Measurements from ENCODE around the gene MIPEP. TPM values are rescaled to one million over a fixed set of nuclear protein-coding genes. Genes with fewer than 3 reads are reported as not detected.

The MIPEP gene
- total and polyA plus RNA-seq, 10 of the 15 experiments (the other 5 are each of a cell fraction or from before 2014, with no cell fraction given) = 15.6 to 56.2 (median 29.8) TPM

- TF ChIP-seq SRF (IDR thresholded peaks at IDR 0.05; ENCODE audit: low read depth in 2 of 2, low read length in 2 of 2) (no peak), ZNF24 (IDR thresholded peaks at IDR 0.05) (0 out of 2 replicates have a peak, but pooled peaks have one; percentile 43), ZZZ3 (IDR thresholded peaks at IDR 0.05; ENCODE audit: control insufficient read depth, insufficient read length, low read depth) (no peak), PAX8 (IDR thresholded peaks at IDR 0.05) (no peak), CEBPB (IDR thresholded peaks at IDR 0.05; ENCODE audit: borderline replicate concordance in 1 of 2, low read depth in 2 of 2, low read length in 2 of 2) (0 out of 4 replicates have a peak, but pooled peaks of 1 of the 2 experiments have one; percentile 14), HDAC6 (IDR thresholded peaks at IDR 0.05; ENCODE audit: unreplicated experiment) (no peak), TAF1 (IDR thresholded peaks at IDR 0.05; ENCODE audit: borderline replicate concordance, low read depth, low read length) (no peak), NBN (IDR thresholded peaks at IDR 0.05) (peak; percentile 21; the same call in 1 of the 2 replicates), PML (IDR thresholded peaks at IDR 0.05; ENCODE audit: low read length) (no peak), MEF2B (IDR thresholded peaks at IDR 0.05; ENCODE audit: partially characterized antibody, poor library complexity, severe bottlenecking) (peak; percentile 20), SPI1 (IDR thresholded peaks at IDR 0.05; ENCODE audit: borderline replicate concordance, insufficient read depth, low read depth, low read length) (peak; percentile 94), RAD21 (IDR thresholded peaks at IDR 0.05; ENCODE audit: insufficient read depth, low read depth, low read length) (no peak), WRNIP1 (IDR thresholded peaks at IDR 0.05; ENCODE audit: borderline replicate concordance, low read depth, low read length) (no peak), ZNF274 (IDR thresholded peaks at IDR 0.05; ENCODE audit: insufficient read depth, insufficient read length) (no peak), JUNB (IDR thresholded peaks at IDR 0.05) (peak; percentile 56; the same call in 1 of the 2 replicates), CHD2 (IDR thresholded peaks at IDR 0.05; ENCODE audit: borderline replicate concordance, low read depth, low read length) (peak; percentile 37; the same call in 1 of the 2 replicates), CHD1 (IDR thresholded peaks at IDR 0.05; ENCODE audit: low read depth, low read length) (no peak), CUX1 (IDR thresholded peaks at IDR 0.05; ENCODE audit: insufficient replicate concordance, low read depth, low read length) (peak; percentile 37), IRF4 (IDR thresholded peaks at IDR 0.05; ENCODE audit: low read depth, low read length) (peak; percentile 90), MXI1 (IDR thresholded peaks at IDR 0.05; ENCODE audit: low read depth, low read length) (peak; percentile 48; the same call in 1 of the 2 replicates), BACH1 (IDR thresholded peaks at IDR 0.05; ENCODE audit: borderline replicate concordance) (peak; percentile 28; the same call in 1 of the 2 replicates), BMI1 (IDR thresholded peaks at IDR 0.05; ENCODE audit: borderline replicate concordance) (no peak), ZNF384 (IDR thresholded peaks at IDR 0.05; ENCODE audit: borderline replicate concordance, low read depth, low read length) (no peak), USF1 (IDR thresholded peaks at IDR 0.05; ENCODE audit: borderline replicate concordance, extremely low read length, insufficient read depth, low read depth, low read length) (no peak)
These were observed 112.3 kb downstream of the MIPEP start (continued) for GRCh38 chr13:23776698-23777574.

Data from GM12878 (cell line).